ENCODE results near the gene NVL.
"Not testable (repeated sequence)": the region's sequence is repeated elsewhere in the genome, so short reads cannot be mapped to it uniquely, and the experiment has no call there.

NVL gene
- 4.9 to 28.6 (median 21.8) reads per million in 18 experiments for total RNA-seq

GRCh38 chr1:224329842-224330753 lies at the start of gene NVL:
Gene NVL, minus strand, starts transcription at chr1:224330172. Its CDS starts 45 bp downstream, at chr1:224330127.
- peak; percentile 85 to 90 for DNase-seq

GRCh38 chr1:224378855-224379631 lies 49.1 kb upstream of the NVL start:
- peak; percentile 23 to 26 for DNase-seq

GRCh38 chr1:224377676-224378006 lies 47.7 kb upstream of the NVL start:
- DNase-seq: peak in 1 of 2 donors; percentile 25

- no peak for DNase-seq
These were observed 45.1 kb upstream of the NVL start for GRCh38 chr1:224375059-224375458.

GRCh38 chr1:224373008-224373590 lies 43.1 kb upstream of the NVL start:
- DNase-seq: no peak

- DNase-seq: no peak
These were observed 38.4 kb upstream of the NVL start for GRCh38 chr1:224368409-224368808.

- DNase-seq: no peak
These were observed 29.2 kb upstream of the NVL start for GRCh38 chr1:224359207-224359606.

GRCh38 chr1:224358237-224358636 lies 28.3 kb upstream of the NVL start:
- DNase-seq: peak; percentile 65 to 82

GRCh38 chr1:224357626-224358124 lies 27.7 kb upstream of the NVL start:
- peak; percentile 88 to 96 for DNase-seq

GRCh38 chr1:224356685-224357625 lies 27.0 kb upstream of the NVL start, which contains the start of gene CNIH4:
Gene CNIH4, plus strand, starts transcription at chr1:224356879. Its CDS starts 46 bp downstream, at chr1:224356925.
- peak; percentile 94 to 95 for DNase-seq

GRCh38 chr1:224353975-224354925 lies 24.3 kb upstream of the NVL start:
- DNase-seq: no peak

GRCh38 chr1:224352436-224353085 lies 22.6 kb upstream of the NVL start:
- DNase-seq: not testable (repeated sequence)

- not testable (repeated sequence) for DNase-seq
These were observed 19.7 kb upstream of the NVL start for GRCh38 chr1:224349716-224350115.

GRCh38 chr1:224348137-224348536 lies 18.2 kb upstream of the NVL start:
- DNase-seq: no peak

- DNase-seq: peak in 1 of 2 donors; percentile 8
These were observed 13.7 kb upstream of the NVL start for GRCh38 chr1:224343679-224344078.

GRCh38 chr1:224340453-224341384 lies 10.7 kb upstream of the NVL start:
- peak; percentile 18 to 39 for DNase-seq

GRCh38 chr1:224339442-224340033 lies 9.6 kb upstream of the NVL start:
- DNase-seq: no peak

GRCh38 chr1:224338150-224338838 lies 8.3 kb upstream of the NVL start:
- peak; percentile 30 to 34 for DNase-seq
